ENCODE data around the gene PSME2. TPM values are rescaled to one million over a fixed set of nuclear protein-coding genes. Genes with fewer than 3 reads are reported as not detected.
A peak's percentile ranks its signal among the peaks of the same experiment; 100 is the strongest.

Gene PSME2
- total and polyA plus RNA-seq, 2 of the 13 experiments (the other 11 are each of a cell fraction or from before 2014, with no cell fraction given), result 332 to 716 TPM

DNA sequence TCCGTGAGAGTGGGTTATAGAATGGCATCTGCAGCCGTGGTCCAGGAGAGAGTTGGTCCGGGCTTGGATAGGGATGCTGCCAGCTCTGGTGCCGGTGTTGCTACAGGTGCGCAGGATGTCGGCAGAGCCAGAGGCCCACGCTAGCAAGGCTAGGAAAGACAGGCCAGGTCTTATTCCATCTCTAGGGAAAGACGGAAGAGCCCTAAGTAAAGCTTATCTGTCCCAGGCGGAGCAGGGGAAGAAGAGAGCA is 10.9 kb downstream of the PSME2 start (continued):
- TF ChIP-seq ZNF337 (CRISPR knock-in tag; IDR thresholded peaks at IDR 0.05; ENCODE audit: borderline replicate concordance, low read depth), result no peak
- no peak for TF ChIP-seq ZMYM2 (CRISPR knock-in tag; IDR thresholded peaks at IDR 0.05)
- no peak; the same call in none of the 2 replicates for TF ChIP-seq MEF2D (CRISPR knock-in tag; IDR thresholded peaks at IDR 0.05)
- TF ChIP-seq NR2F1 (CRISPR knock-in tag; IDR thresholded peaks at IDR 0.05), result no peak
- 0 out of 2 replicates have a peak, but pooled peaks have one; percentile 15 for TF ChIP-seq ZNF839 (CRISPR knock-in tag; IDR thresholded peaks at IDR 0.05; ENCODE audit: borderline replicate concordance)
- TF ChIP-seq CCDC6 (CRISPR knock-in tag; IDR thresholded peaks at IDR 0.05), result no peak
- no peak for TF ChIP-seq ZNF589 (CRISPR knock-in tag; conservative IDR thresholded peaks at IDR 0.05)
- TF ChIP-seq ZNF775 (CRISPR knock-in tag; IDR thresholded peaks at IDR 0.05; ENCODE audit: borderline replicate concordance), result 0 out of 2 replicates have a peak, but pooled peaks have one; percentile 20
- TF ChIP-seq, protein P1, sequence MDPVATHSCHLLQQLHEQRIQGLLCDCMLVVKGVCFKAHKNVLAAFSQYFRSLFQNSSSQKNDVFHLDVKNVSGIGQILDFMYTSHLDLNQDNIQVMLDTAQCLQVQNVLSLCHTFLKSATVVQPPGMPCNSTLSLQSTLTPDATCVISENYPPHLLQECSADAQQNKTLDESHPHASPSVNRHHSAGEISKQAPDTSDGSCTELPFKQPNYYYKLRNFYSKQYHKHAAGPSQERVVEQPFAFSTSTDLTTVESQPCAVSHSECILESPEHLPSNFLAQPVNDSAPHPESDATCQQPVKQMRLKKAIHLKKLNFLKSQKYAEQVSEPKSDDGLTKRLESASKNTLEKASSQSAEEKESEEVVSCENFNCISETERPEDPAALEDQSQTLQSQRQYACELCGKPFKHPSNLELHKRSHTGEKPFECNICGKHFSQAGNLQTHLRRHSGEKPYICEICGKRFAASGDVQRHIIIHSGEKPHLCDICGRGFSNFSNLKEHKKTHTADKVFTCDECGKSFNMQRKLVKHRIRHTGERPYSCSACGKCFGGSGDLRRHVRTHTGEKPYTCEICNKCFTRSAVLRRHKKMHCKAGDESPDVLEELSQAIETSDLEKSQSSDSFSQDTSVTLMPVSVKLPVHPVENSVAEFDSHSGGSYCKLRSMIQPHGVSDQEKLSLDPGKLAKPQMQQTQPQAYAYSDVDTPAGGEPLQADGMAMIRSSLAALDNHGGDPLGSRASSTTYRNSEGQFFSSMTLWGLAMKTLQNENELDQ (CRISPR knock-in tag; IDR thresholded peaks at IDR 0.05; ENCODE audit: borderline replicate concordance), result no peak
- TF ChIP-seq ZNF282 (IDR thresholded peaks at IDR 0.05; ENCODE audit: partially characterized antibody), result no peak
- TF ChIP-seq SRSF1 (optimal IDR thresholded peaks at IDR 0.05; ENCODE audit: low read depth, low read length), result no peak
- no peak for TF ChIP-seq MTA1 (CRISPR knock-in tag; IDR thresholded peaks at IDR 0.05; ENCODE audit: borderline replicate concordance)
- TF ChIP-seq PLRG1 (conservative IDR thresholded peaks at IDR 0.05), result no peak
- 0 out of 2 replicates have a peak, but pooled peaks have one; percentile 24 for TF ChIP-seq ETV6 (CRISPR knock-in tag; conservative IDR thresholded peaks at IDR 0.05)
- no peak for TF ChIP-seq SOX13 (IDR thresholded peaks at IDR 0.05)
- TF ChIP-seq SOX13 (CRISPR knock-in tag; conservative IDR thresholded peaks at IDR 0.05 in 1 of 2, IDR thresholded peaks at IDR 0.05 in 1 of 2), result peak in 1 of 2 experiments; percentile 90; a peak in 2 of 4 replicates
- TF ChIP-seq, protein P2, sequence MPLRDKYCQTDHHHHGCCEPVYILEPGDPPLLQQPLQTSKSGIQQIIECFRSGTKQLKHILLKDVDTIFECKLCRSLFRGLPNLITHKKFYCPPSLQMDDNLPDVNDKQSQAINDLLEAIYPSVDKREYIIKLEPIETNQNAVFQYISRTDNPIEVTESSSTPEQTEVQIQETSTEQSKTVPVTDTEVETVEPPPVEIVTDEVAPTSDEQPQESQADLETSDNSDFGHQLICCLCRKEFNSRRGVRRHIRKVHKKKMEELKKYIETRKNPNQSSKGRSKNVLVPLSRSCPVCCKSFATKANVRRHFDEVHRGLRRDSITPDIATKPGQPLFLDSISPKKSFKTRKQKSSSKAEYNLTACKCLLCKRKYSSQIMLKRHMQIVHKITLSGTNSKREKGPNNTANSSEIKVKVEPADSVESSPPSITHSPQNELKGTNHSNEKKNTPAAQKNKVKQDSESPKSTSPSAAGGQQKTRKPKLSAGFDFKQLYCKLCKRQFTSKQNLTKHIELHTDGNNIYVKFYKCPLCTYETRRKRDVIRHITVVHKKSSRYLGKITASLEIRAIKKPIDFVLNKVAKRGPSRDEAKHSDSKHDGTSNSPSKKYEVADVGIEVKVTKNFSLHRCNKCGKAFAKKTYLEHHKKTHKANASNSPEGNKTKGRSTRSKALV (CRISPR knock-in tag; IDR thresholded peaks at IDR 0.05), result no peak
- TF ChIP-seq, protein P3, sequence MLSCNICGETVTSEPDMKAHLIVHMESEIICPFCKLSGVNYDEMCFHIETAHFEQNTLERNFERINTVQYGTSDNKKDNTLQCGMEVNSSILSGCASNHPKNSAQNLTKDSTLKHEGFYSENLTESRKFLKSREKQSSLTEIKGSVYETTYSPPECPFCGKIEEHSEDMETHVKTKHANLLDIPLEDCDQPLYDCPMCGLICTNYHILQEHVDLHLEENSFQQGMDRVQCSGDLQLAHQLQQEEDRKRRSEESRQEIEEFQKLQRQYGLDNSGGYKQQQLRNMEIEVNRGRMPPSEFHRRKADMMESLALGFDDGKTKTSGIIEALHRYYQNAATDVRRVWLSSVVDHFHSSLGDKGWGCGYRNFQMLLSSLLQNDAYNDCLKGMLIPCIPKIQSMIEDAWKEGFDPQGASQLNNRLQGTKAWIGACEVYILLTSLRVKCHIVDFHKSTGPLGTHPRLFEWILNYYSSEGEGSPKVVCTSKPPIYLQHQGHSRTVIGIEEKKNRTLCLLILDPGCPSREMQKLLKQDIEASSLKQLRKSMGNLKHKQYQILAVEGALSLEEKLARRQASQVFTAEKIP (CRISPR knock-in tag; IDR thresholded peaks at IDR 0.05; ENCODE audit: borderline replicate concordance), result no peak
- no peak for TF ChIP-seq ZNF121 (CRISPR knock-in tag; IDR thresholded peaks at IDR 0.05)
- peak; percentile 24; the same call in 1 of the 2 replicates for TF ChIP-seq MATR3 (CRISPR knock-in tag; IDR thresholded peaks at IDR 0.05)
- TF ChIP-seq ZNF614 (CRISPR knock-in tag; IDR thresholded peaks at IDR 0.05; ENCODE audit: borderline replicate concordance), result no peak
- no peak for TF ChIP-seq HNRNPLL (IDR thresholded peaks at IDR 0.05; ENCODE audit: low read depth, low read length, poor library complexity, severe bottlenecking)
- TF ChIP-seq, protein P4, sequence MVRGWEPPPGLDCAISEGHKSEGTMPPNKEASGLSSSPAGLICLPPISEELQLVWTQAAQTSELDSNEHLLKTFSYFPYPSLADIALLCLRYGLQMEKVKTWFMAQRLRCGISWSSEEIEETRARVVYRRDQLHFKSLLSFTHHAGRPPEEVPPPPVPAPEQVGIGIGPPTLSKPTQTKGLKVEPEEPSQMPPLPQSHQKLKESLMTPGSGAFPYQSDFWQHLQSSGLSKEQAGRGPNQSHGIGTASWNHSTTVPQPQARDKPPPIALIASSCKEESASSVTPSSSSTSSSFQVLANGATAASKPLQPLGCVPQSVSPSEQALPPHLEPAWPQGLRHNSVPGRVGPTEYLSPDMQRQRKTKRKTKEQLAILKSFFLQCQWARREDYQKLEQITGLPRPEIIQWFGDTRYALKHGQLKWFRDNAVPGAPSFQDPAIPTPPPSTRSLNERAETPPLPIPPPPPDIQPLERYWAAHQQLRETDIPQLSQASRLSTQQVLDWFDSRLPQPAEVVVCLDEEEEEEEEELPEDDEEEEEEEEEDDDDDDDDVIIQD (CRISPR knock-in tag; IDR thresholded peaks at IDR 0.05; ENCODE audit: low read depth), result no peak
